ENCODE results near the gene NSL1. TPM values are rescaled to one million over a fixed set of nuclear protein-coding genes. Genes with fewer than 3 reads are reported as not detected.
"Not testable (repeated sequence)": the region's sequence is repeated elsewhere in the genome, so short reads cannot be mapped to it uniquely, and the experiment has no call there.

The NSL1 gene
- total RNA-seq, 1 donor from 2014 or later, result 28.7 TPM

DNA sequence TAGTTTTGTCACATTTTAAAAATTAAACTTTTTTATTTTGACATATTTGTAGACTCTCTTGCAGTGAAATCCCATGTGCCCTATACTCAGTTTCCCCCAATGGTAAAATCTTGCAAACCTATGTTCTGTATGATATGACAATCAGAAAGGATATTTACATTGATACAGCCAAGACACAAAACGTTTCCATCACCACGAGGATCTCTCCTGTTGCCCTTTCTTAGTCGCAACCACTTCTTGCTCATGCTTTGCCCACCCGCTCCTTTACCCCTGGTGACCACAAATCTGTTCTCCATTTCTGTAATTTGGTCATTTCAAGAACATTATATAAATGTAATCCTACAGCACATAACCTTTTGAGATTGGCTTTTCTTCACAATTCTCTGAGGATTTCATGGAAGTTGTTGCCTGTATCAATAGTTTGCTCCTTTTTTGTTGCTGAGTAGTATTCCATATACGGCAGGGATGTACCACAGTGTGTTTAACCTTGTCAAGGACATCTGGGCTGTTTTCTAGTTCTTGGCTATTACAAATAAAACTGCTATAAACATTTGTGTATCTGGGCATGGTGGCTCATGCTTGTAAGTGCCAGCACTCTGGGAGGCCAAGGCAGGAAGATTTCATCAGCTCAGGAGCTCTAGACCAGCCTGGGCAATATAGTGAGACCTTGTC, 78.0 kb downstream of the NSL1 start:
- Mint-ChIP-seq H3K27me3 (ENCODE audit: unreplicated experiment) (peaks cover 10% of the 10 kb centered on the region), H3K9me3 (ENCODE audit: unreplicated experiment) (no peaks in the 10 kb centered on the region), H3K36me3 (ENCODE audit: unreplicated experiment) (no peaks in the 10 kb centered on the region), H3K4me3 (ENCODE audit: unreplicated experiment) (no peak overlapping the region), H3K4me1 (ENCODE audit: unreplicated experiment) (no peaks in the 10 kb centered on the region), H3K27ac (ENCODE audit: unreplicated experiment) (no peak overlapping the region)
- peak; percentile 11 for DNase-seq (ENCODE audit: extremely low spot score, unreplicated experiment)
- TF ChIP-seq CTCF (IDR thresholded peaks at IDR 0.05), result no peak

DNA sequence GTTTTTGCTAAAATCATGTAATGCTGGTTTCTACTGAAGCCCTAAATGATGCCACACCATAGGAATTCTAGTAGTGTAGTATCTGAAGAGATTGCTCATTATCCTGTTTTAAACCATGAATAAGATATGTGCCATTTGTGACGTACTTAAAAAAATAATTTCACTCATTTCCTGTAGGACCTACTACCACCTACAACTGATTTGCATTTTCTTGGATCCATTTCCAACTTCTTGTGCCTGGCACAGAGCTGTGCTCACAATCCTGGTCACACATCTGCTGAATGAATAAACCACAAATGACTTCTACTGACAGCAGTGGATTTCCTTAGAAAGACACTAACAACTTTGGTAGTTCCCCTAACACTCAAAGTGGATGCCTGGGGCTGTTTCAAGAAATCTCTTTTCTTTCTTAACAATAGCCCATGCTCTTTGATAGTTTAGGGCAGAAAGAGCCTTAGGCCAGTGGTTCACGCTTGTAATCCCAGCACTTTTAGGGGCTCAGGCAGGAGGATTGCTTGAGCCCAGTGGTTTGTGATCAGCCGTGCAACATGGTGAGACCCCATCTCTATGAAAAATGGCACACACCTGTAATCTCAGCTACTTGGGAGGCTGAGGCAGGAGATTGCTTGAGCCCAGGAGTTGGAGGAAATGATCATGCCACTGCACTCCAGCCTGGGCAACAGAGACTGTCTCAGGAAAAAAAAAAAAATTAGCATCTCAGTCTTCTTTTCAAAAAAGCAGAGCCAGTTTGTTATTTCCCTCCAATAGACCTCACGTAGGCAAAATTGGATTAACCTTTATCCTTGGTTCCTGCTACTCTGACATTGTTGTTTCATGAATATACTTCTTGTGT, 78.9 kb downstream of the NSL1 start:
- no peaks in the 10 kb centered on the region for H3K36me3 Mint-ChIP-seq (ENCODE audit: unreplicated experiment)
- peak; percentile 46 for DNase-seq (ENCODE audit: extremely low spot score, unreplicated experiment)
- H3K27ac Mint-ChIP-seq (ENCODE audit: unreplicated experiment), result no peak overlapping the region
- H3K9me3 Mint-ChIP-seq (ENCODE audit: unreplicated experiment), result no peaks in the 10 kb centered on the region
- H3K4me1 Mint-ChIP-seq (ENCODE audit: unreplicated experiment), result no peaks in the 10 kb centered on the region
- H3K27me3 Mint-ChIP-seq (ENCODE audit: unreplicated experiment), result peaks cover 5% of the 10 kb centered on the region
- TF ChIP-seq CTCF (IDR thresholded peaks at IDR 0.05), result no peak
- H3K4me3 Mint-ChIP-seq (ENCODE audit: unreplicated experiment), result no peak overlapping the region

DNA sequence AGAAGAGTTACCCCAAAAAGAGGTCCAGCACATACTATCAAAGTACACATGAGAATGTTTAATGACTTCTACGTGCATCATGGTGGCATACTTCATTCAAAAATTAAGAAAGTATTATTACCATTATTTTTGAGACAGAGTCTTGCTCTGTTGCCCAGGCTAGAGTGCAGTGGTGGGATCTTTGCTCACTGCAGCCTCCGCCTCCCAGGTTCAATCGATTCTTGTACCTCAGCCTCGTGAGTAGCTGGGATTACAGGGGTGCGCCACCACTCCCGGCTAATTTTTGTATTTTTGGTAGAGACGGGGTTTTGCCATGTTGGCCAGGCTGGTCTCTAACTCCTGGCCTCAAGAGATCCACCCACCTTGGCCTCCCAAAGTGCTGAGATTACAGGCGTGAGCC, 79.6 kb downstream of the NSL1 start:
- H3K4me1 Mint-ChIP-seq (ENCODE audit: unreplicated experiment); H3K36me3 Mint-ChIP-seq (ENCODE audit: unreplicated experiment); H3K27ac Mint-ChIP-seq (ENCODE audit: unreplicated experiment); H3K27me3 Mint-ChIP-seq (ENCODE audit: unreplicated experiment); H3K9me3 Mint-ChIP-seq (ENCODE audit: unreplicated experiment); H3K4me3 Mint-ChIP-seq (ENCODE audit: unreplicated experiment): not testable (repeated sequence)
- peak; percentile 13 for DNase-seq (ENCODE audit: extremely low spot score, unreplicated experiment)

DNA sequence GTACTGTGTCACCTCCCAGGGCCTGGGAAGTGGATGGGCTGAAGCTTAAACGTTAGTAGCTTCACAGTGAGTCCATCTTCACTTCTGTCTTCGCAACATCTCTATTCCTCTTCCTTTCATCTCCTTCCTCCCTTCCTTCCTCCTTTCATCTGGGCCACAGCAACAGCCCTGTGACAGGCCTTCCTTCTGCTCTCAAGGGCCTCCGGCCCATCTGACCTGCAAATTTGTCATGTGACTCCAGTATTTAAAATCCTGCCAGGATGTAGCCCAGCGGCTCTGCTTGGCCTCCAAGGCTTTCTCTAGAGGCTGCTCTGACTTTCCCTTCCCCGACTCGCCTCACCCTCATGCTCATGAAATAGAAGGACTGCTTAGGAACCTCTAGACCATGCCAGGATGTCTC, 81.0 kb downstream of the NSL1 start:
- no peaks in the 10 kb centered on the region for H3K4me1 Mint-ChIP-seq (ENCODE audit: unreplicated experiment)
- no peaks in the 10 kb centered on the region for H3K9me3 Mint-ChIP-seq (ENCODE audit: unreplicated experiment)
- no peak overlapping the region for H3K27ac Mint-ChIP-seq (ENCODE audit: unreplicated experiment)

DNA sequence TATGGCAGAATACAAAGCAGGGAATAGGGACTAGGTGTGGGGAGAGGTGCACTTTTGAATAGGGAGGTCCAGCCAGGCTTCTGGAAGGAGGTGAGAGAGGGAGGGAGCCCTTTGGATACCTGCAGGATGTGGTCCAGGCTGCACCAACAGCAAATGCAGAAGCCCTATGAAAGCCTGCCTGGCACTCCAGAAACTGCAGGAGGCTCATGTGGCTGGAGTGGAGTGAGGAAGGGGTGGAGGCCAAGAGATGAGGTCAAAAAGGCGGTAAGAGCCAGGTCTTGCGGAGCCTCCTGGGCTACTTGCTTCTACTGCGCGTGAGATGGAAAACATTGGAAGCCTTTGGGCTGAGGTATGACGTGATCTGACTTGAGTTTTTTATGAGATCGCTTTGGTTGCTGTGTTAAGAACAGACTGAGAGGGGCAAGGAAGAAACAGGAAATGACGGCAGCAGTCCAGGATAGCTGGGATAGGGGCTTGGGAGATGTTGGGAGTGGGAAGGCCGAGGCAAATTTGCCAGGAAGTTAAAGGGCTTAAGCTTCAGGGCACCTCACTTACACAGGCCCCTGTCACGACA, 87.5 kb downstream of the NSL1 start:
- no peak for TF ChIP-seq CTCF (IDR thresholded peaks at IDR 0.05)
- no peaks in the 10 kb centered on the region for H3K36me3 Mint-ChIP-seq (ENCODE audit: unreplicated experiment)
- peaks cover 5% of the 10 kb centered on the region for H3K4me1 Mint-ChIP-seq (ENCODE audit: unreplicated experiment)
- H3K4me3 Mint-ChIP-seq (ENCODE audit: unreplicated experiment), result no peak overlapping the region
- no peak overlapping the region for H3K27ac Mint-ChIP-seq (ENCODE audit: unreplicated experiment)
- peaks cover 2% of the 10 kb centered on the region for H3K27me3 Mint-ChIP-seq (ENCODE audit: unreplicated experiment)
- peak; percentile 56 for DNase-seq (ENCODE audit: extremely low spot score, unreplicated experiment)
- H3K9me3 Mint-ChIP-seq (ENCODE audit: unreplicated experiment), result no peaks in the 10 kb centered on the region

More for the DNA sequence above, 81.0 kb downstream of the NSL1 start:
- no peak for TF ChIP-seq CTCF (IDR thresholded peaks at IDR 0.05)
- no peak overlapping the region for H3K4me3 Mint-ChIP-seq (ENCODE audit: unreplicated experiment)
- peaks cover under 1% of the 10 kb centered on the region for H3K27me3 Mint-ChIP-seq (ENCODE audit: unreplicated experiment)
- peak; percentile 34 for DNase-seq (ENCODE audit: extremely low spot score, unreplicated experiment)
- H3K36me3 Mint-ChIP-seq (ENCODE audit: unreplicated experiment), result no peaks in the 10 kb centered on the region

Measured in osteocyte (in vitro differentiated cells).